GM18505 (cell line): ENCODE results near the gene MYL5.
"Not testable (repeated sequence)": the region's sequence is repeated elsewhere in the genome, so short reads cannot be mapped to it uniquely, and the experiment has no call there.

Source experiments
- ATAC-seq: cut with Tn5 transposase; IDR thresholded peaks from one replicate; pipeline ENCODE4 v1.9.1; 2021; ENCODE audit not compliant: unreplicated experiment
- POLR2A ChIP-seq: IDR thresholded peaks from 4 replicates; pipeline ENCODE4 v1.6.1; 2011; ENCODE audit warnings: borderline replicate concordance; ENCODE audit not compliant: insufficient read depth, insufficient read length; ENCODE audit errors: extremely low read depth

MYL5 gene

DNA sequence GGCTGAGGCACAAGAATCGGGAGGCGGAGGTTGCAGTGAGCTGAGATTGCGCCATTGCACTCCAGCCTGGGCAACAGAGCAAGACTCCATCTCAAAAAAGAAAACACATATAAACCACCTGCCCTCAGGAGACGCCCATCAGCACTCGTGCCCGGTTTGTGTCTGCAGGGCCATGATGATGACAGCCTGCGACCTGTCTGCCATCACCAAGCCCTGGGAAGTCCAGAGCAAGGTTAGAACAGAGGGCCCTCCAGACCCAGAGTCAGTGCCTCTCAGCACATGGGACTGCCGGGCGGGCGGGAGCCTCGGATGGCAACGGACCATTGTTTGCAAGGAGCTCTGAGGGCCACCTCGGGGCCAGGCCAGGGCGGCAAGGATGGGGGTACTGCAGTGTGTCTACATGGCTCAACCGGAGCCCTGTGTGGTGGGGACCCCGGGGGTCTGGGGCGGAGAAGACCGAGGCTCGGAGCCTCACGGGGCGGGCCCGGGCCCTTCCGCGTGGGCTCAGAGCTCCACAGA is 9.6 kb upstream of the MYL5 start:
- no peak for ATAC-seq
- no peak for TF ChIP-seq POLR2A

DNA sequence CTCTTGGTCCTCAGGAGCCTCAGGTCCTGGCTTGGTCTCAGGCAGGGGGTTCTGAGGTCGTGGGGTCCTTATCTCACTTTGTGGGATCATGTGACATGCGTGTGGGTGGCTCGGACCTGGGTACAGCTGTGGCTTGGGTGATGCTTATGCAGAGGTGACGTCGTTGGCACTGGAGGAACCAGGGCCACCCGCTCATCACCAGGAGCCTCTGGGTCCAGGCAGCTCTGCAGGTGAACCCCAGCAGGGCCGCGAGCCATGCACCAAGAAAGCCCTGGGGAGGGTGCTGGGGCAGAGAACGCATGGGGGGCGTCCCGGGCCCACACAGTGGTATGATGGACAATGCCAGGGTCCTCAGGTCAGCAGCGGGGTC is 9.0 kb upstream of the MYL5 start:
- no peak for TF ChIP-seq POLR2A
- ATAC-seq, result no peak

DNA sequence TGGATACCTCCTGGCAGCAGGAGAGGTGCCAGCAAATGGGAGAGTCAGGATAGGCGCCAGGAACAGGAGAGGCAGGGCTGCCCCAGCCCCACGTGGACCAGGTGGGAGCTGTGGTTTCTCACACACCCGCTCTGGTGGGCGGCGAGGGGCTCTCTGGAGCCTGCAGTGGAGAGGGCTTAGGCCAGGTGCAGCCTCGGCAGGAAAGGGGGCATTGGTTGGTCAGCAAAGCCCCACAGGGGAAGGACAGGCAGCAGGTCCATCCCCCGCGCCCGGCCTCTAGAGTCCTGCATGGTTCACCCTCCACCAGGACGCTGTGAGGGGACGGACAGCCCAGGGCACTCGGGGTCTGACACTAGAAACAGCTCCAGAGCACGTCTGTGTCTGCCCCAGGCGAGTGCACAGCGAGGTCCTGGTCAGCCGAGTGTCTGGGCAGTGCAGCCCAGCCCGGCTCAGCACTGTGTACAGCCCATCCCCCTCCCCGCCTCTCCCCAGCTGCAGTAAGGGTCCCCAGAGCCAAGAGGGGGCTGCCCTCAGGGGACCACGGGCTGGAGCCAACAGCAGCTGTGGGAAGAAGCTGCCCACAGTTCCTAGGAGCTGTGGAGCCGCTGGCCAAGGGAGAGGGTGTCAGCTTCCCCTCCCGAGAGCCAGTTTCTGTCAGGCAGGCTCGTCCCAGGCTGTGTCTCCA is 8.4 kb upstream of the MYL5 start:
- no peak for ATAC-seq
- TF ChIP-seq POLR2A, result no peak

DNA sequence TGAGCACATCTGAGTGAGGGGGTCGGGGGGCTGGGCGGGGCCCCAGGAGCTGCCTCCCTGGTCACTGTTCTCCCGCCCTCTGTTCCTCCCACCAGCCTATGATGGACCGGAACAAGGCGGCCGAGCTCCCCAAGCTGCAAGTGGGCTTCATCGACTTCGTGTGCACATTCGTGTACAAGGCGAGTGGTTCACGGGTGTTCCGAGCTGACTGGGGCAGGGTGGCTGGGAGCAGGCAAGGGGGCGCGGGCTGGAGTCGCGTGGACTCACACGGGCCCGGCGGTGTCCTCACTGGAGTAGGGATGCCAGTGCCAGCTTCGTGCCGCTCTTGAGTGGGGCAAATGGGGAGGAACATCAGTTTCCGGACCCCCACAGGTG is 7.9 kb upstream of the MYL5 start:
- ATAC-seq, result no peak
- TF ChIP-seq POLR2A, result no peak

DNA sequence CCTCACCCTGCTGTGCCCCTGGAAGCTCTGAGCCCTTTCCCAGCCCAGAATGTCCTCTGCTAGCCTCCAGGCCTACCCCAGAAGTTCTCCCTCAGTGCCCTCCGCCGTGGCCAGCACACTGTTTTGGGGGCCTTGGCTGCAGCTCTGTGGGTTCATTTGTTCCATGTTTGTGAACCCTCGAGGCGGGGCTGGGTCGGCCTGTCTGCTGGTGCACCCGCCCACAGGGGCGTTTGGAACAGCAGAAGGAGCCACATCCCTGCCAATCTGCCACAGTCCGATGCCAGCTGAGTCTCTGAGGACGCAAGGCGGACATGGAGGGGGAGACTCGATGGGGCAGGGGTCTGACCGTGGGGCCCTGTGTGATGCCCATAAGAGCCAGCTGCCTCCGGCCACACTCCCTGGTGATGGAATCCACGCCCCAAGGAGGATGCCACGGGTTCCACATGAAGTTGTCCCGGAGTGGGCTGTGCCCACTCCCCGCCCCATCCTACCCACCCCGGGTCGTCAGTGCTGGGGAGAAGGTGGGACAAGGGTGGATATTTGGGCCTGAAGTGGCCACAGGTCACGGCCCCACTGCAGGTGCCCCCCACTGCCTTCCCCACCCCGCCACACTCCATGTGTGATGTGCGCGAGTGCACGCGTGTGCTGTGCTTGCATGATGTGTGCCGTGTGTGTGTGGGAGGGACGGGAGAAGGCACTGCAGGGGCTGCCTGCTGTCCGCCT is 7.4 kb upstream of the MYL5 start:
- ATAC-seq, result no peak
- no peak for TF ChIP-seq POLR2A

DNA sequence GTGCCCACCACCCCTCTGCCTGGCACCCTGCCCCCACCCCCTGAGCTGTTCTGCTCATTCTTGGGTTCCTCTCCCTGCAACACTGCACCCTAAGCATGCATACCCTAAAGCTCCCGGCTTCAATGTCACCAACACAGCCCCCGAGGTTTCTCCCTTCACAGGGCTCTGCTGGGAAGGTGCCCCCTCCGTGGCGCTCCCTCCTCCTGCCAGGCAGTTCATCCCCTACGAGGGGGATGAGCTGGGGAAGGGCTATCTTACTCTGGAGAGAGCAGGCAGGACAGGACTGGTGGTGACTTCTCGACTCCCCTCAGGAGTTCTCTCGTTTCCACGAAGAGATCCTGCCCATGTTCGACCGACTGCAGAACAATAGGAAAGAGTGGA is 6.8 kb upstream of the MYL5 start:
- ATAC-seq, result no peak
- no peak for TF ChIP-seq POLR2A

DNA sequence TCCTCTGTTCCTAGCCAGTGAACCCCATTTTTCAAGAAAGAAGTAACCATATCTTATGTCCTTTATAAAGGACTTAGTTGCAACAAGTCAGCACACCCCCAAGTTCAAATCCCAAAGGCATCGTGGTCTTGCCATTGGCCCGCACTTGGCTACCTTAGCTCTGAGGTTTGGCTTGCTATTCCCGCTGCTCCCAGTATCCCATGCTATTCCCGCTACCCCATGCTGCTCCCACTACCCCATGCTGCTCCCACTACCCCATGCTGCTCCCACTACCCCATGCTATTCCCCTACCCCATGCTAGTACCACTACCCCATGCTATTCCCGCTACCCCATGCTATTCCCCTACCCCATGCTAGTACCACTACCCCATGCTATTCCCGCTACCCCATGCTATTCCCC is 6.1 kb upstream of the MYL5 start:
- not testable (repeated sequence) for ATAC-seq

DNA sequence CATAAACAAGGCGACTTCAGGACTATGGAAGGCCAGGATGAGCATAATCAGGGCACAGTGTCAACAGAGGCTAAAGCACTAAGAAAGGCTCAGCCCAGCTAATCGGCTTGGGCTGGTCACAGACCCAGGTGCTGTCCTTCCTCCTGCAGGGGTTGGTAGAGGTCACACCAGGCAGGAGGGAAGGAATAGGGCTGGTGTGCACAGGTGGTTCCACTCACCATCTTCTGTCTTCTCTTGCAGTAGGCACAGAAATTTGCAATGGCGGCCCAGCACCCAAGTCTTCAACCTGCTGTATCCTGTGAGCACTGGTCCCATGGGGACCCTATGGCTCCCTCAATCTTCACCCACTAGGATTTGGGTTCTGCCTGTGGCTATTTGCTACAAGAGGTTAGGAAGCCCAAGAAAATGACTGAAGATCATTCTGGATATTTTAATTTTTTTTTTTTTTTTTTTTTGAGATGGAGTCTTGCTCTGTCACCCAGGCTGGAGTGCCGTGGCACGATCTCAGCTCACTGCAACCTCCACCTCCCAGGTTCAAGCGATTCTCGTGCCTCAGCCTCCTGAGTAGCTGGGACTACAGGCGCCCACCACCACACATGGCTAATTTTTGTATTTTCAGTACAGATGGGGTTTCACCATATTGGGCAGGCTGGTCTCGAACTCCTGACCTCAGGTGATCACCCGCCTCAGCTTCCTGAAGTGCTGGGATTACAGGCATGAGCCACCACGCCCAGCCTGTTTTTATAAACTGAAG is 4.4 kb upstream of the MYL5 start:
- not testable (repeated sequence) for ATAC-seq

DNA sequence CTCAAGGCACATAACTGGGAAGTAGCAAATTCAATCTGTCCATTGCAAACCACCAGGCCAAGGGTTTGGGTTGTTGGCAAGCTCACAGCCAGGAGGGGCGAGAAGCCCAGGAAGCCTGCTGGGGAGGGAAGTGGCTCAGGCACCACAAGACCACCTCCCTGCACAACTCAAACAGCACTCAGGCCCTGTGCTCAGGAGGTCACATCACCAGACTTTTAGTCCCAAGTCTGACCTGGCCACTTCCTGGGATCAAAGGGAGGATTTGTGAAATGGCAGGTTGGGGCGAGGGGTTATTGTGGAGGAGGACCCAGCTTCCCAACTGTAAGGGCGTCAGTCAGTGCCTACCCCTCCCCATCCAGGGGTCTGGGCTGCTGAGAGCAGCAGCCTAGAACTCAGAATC is 2.6 kb upstream of the MYL5 start:
- TF ChIP-seq POLR2A, result no peak
- ATAC-seq, result no peak

DNA sequence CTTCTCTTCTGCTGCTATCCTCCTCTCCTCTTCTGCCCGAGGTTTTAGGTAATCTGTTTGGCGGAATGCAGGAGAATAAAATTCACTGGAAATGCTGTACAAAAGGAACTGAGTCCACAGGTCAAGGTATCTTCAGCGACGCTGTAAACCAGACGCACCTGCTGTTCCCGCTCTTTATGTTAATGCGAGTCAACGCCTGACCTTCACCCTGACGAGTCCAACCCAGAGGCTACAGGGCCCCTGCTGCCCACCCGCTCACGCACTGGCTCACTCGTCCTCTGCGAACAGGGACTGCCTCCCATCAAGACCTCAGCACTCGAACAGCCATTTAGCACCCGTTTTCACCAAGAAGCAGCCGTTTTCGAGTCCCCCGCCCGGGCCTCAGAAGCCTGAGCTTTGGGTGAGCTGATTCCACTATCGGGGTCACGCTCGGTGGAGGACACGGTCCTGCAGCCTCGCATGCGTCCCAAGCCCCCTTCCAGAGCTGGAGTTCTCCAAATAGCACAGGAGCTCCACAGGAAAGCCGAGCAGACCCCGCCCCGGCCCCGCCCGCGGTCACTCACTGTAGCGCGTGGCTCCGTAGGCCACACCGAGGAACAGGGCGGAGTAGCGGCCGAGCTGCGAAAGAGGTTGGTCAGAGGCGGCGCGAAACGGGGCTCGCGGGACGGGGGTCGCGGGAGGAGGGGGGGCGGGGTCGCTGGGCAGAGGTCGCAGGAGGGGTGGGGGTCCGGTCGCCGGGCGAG is 822 bp upstream of the MYL5 start:
- no peak for ATAC-seq
- no peak for TF ChIP-seq POLR2A

DNA sequence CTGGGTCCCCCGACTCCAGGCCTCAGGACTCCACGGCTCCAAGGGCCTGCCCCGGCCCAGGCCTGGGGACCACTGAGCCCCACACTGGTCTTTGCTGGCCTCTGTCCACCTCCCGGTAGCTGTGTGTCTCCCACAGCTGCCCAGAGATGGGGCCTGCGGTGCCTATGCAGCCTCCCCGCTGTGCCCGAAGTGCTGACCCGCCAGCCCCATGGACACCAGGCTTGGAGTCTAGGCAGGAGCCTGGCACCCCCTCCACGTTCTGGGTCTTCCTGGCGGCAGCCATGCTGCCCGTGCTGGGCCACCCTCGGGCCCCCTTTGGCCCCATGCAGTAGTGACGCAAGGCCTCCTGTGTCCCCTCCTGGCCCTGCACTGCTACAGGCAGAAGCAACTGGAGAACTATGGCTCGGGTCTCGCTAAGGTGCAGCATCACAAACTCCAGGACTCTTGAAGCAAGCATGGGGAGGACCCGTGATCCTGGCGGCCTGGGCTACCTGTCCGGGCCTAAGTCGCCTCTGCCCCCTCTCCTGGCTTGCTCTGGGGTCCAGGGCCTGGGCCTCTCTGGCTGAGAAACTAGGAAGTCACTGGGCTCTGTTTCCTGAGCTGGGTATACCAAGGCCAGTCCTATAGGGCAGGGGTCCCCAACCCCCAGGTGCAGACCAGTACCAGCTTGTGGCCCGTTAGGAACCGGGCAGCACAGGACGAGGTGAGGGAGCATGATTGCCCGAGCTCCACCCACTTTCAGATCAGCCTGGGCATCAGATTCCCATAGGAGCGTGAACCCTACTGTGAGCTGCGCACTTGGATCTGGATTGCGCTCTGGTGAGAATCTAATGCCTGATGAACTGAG is 917 bp downstream of the MYL5 start:
- no peak for TF ChIP-seq POLR2A
- peak; percentile 4 for ATAC-seq

DNA sequence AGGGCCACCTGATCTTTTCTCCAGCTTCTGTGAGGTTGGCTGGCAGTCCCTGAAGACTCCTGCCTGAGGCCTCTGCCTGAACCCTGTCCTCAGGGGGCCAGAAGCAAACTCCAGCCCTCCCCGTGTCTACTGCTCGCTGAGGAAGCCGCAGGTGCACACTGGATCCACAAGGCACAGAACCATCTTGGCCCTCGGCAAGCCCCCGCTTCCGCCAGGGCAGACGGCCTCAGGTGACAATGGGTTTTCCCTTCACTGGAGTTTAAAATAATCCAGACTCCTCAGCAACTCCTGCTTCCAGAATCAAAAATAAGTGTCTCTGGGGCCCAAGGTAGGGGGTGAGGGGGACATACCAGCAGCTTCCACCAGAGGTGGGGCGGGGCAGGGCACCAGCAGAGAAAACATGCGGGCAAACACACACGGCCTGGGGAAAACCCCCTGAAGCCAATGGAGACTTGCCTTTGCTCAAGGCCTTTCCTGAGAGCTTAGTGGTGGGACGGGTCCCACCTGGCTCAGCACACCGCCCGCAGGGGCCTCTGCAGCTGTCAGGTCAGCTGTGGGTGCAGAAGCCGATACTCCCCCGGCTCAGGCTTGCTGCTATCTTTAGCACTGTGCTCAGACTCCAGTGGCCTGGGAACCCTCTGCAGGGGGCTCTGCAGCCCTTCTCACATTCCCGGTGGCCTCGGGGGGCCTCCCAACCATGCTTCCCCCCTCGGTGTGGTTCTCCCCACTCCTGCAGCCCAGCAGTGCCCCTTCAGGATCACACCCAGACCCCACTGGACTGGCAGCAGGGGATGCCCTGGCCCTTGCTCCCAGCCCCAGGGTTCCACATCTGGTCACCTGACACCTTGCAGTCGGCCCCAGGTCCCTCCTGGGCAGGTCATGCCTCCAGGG is 1.9 kb downstream of the MYL5 start:
- ATAC-seq, result no peak
- no peak for TF ChIP-seq POLR2A

DNA sequence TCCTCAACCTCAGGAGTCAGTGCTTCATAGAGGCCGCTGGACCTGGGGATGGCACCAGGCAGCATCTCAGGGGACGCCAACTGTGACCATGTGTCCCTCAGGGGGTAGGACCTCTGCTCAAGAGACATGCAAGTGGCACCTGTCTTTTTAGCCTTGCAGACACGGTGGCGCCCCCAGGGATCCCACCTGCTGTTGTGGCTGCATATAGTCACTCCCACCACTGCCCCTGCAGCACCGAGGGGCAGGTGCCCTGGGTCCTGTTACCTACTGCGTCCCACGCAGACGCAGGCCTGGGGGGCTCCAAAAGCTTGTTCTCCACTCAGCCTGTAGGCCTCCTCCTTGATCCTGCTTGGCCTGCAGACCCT is 2.5 kb downstream of the MYL5 start:
- no peak for ATAC-seq
- TF ChIP-seq POLR2A, result no peak
